GM21825 (cell line): ENCODE measurements around the gene EPB41L4A.
"Not testable (repeated sequence)": the region's sequence is repeated elsewhere in the genome, so short reads cannot be mapped to it uniquely, and the experiment has no call there.

ENCODE experiments used
- ATAC-seq: cut with Tn5 transposase; IDR thresholded peaks from one replicate; pipeline ENCODE4 v1.9.1; 2021; ENCODE audit warnings: mild to moderate bottlenecking, moderate library complexity; ENCODE audit not compliant: unreplicated experiment

EPB41L4A gene

GRCh38 chr5:112401924-112402323 is 17.2 kb downstream of the EPB41L4A start:
- ATAC-seq, result no peak

- ATAC-seq, result no peak
Measured at GRCh38 chr5:112397690-112398089, 21.4 kb downstream of the EPB41L4A start.

- ATAC-seq, result no peak
Measured at GRCh38 chr5:112396430-112396829, 22.6 kb downstream of the EPB41L4A start.

GRCh38 chr5:112395299-112395698 is 23.8 kb downstream of the EPB41L4A start:
- not testable (repeated sequence) for ATAC-seq

GRCh38 chr5:112390327-112390726 is 28.8 kb downstream of the EPB41L4A start:
- no peak for ATAC-seq

GRCh38 chr5:112388739-112389138 is 30.3 kb downstream of the EPB41L4A start:
- ATAC-seq, result no peak

- ATAC-seq, result no peak
Measured at GRCh38 chr5:112388074-112388473, 31.0 kb downstream of the EPB41L4A start.

GRCh38 chr5:112386766-112387165 is 32.3 kb downstream of the EPB41L4A start:
- ATAC-seq, result no peak

GRCh38 chr5:112385969-112386368 is 33.1 kb downstream of the EPB41L4A start:
- no peak for ATAC-seq

GRCh38 chr5:112385566-112385965 is 33.5 kb downstream of the EPB41L4A start:
- ATAC-seq, result no peak

GRCh38 chr5:112384523-112384922 is 34.6 kb downstream of the EPB41L4A start:
- no peak for ATAC-seq

GRCh38 chr5:112382886-112383285 is 36.2 kb downstream of the EPB41L4A start:
- ATAC-seq, result no peak

- ATAC-seq, result no peak
Measured at GRCh38 chr5:112381521-112381920, 37.6 kb downstream of the EPB41L4A start.

GRCh38 chr5:112379542-112380325 is 39.3 kb downstream of the EPB41L4A start:
- ATAC-seq, result no peak

GRCh38 chr5:112374818-112375217 is 44.3 kb downstream of the EPB41L4A start:
- no peak for ATAC-seq

- no peak for ATAC-seq
Measured at GRCh38 chr5:112374356-112374755, 44.7 kb downstream of the EPB41L4A start.

- no peak for ATAC-seq
Measured at GRCh38 chr5:112373885-112374284, 45.2 kb downstream of the EPB41L4A start.

- no peak for ATAC-seq
Measured at GRCh38 chr5:112372543-112372942, 46.5 kb downstream of the EPB41L4A start.

GRCh38 chr5:112371067-112371466 is 48.0 kb downstream of the EPB41L4A start:
- ATAC-seq, result no peak

- no peak for ATAC-seq
Measured at GRCh38 chr5:112367400-112367799, 51.7 kb downstream of the EPB41L4A start.

- ATAC-seq, result no peak
Measured at GRCh38 chr5:112366987-112367386, 52.1 kb downstream of the EPB41L4A start.

- not testable (repeated sequence) for ATAC-seq
Measured at GRCh38 chr5:112360740-112361139, 58.3 kb downstream of the EPB41L4A start.
